ENCODE measurements around the gene TMEM209.

DNA sequence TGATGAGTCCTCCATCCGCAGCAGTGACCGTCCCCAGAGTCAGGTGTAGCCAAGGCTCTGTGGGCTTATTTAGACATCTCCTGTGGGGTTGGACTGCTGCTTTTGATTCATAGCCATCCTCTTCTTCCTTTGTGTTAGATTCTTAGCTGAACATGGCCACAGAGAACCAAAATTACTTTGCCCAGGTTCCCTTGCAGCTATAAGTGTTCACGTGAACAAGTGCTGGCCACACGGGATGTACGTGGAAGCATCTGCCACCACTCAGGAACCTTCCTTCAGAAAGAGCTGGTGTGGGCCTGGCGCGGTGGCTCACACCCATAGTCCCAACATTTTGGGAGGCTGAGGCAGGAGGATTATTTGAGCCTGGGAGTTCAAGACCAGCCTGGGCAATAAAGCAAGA, 49.1 kb downstream of the TMEM209 start:
- no peak for TF ChIP-seq CTCF (IDR thresholded peaks at IDR 0.05; ENCODE audit: low read depth, low read length, poor library complexity, severe bottlenecking)
- TF ChIP-seq EZH2phosphoT487 (IDR thresholded peaks at IDR 0.05; ENCODE audit: borderline replicate concordance, low read length): no peak
